ENCODE results near the gene ZFYVE27. TPM values are rescaled to one million over a fixed set of nuclear protein-coding genes. Genes with fewer than 3 reads are reported as not detected.

ZFYVE27 gene
- total and polyA plus RNA-seq, 2 donors (not counting 3 experiments of a cell fraction or from before 2014, with no cell fraction given) = 16.3 to 24.2 TPM

- no peaks in the 10 kb centered on the region for H3K36me3 ChIP-seq (ENCODE audit: control insufficient read depth in 2 of 2, extremely low read depth in 1 of 2, insufficient read depth in 2 of 2, low read length in 2 of 2)
- no peak overlapping the region for H3K9ac ChIP-seq (replicated peaks; ENCODE audit: extremely low read depth, insufficient read depth, low read length)
- H3K9me1 ChIP-seq (replicated peaks; ENCODE audit: control insufficient read depth, extremely low read depth, insufficient read depth, low read length) = no peaks in the 10 kb centered on the region
- no peak for FAIRE-seq
- BruUV-seq (replicated peaks) = no TSS peak
- intact Hi-C loops (cut with micrococcal nuclease) (no loop called here), dilution Hi-C loops (cut with MboI; ENCODE audit: extremely low pct_ligation_motif_present, low sequenced_read_pairs) (no loop called here)
- H3K27ac ChIP-seq (ENCODE audit: insufficient read depth, low read depth, low read length) = no peak overlapping the region
- ChIA-PET POLR2A (no interaction called here), CTCF (interaction anchor here (1.2 to 3.0 kb wide), 4 partner anchors 23 to 277 kb away, joined by 3 to 14 read pairs (median 6); no protein-coding TSS in a partner anchor)
- TF ChIP-seq MAX (IDR thresholded peaks at IDR 0.05; ENCODE audit: insufficient read depth, insufficient read length) = no peak
- TF ChIP-seq FOS (IDR thresholded peaks at IDR 0.05; ENCODE audit: borderline replicate concordance, insufficient read depth, low read length) = no peak
- TF ChIP-seq EZH2 (IDR thresholded peaks at IDR 0.05; ENCODE audit: borderline replicate concordance, low read depth, low read length, severe bottlenecking) = no peak
- TF ChIP-seq POLR2A (IDR thresholded peaks at IDR 0.05; ENCODE audit: low read depth, low read length) = no peak
- no peak for TF ChIP-seq CTCF (IDR thresholded peaks at IDR 0.05; ENCODE audit: extremely low read depth in 1 of 2, insufficient read depth in 1 of 2, low read depth in 1 of 2, low read length in 2 of 2)
- TF ChIP-seq JUN (IDR thresholded peaks at IDR 0.05; ENCODE audit: borderline replicate concordance, insufficient read depth, insufficient read length, low read depth) = no peak
- no peak for TF ChIP-seq MYC (IDR thresholded peaks at IDR 0.05; ENCODE audit: low read depth, low read length)
- TF ChIP-seq GATA2 (IDR thresholded peaks at IDR 0.05; ENCODE audit: insufficient read depth, insufficient read length, low read depth, low read length) = no peak
- TF ChIP-seq POLR2AphosphoS5 (IDR thresholded peaks at IDR 0.05; ENCODE audit: insufficient read depth, low read depth, low read length) = no peak
- no peak overlapping the region for H3K4me3 ChIP-seq (replicated peaks in 1 of 3; ENCODE audit: insufficient read depth in 1 of 3, low read depth in 1 of 3, low read length in 3 of 3)
- H2AFZ ChIP-seq (ENCODE audit: low read depth, low read length) = no peak overlapping the region
- no peaks in the 10 kb centered on the region for H3K9me3 ChIP-seq (replicated peaks; ENCODE audit: control insufficient read depth, insufficient read depth, low read length)
- no peaks in the 10 kb centered on the region for H3K4me1 ChIP-seq (ENCODE audit: control insufficient read depth, extremely low read depth, insufficient read depth, low read length)
- no peaks in the 10 kb centered on the region for H3K79me2 ChIP-seq (ENCODE audit: control insufficient read depth, insufficient read depth, low read length)
- peaks cover 34 to 37% of the 10 kb centered on the region in 2 experiments for H3K27me3 ChIP-seq (ENCODE audit: control insufficient read depth in 2 of 2, insufficient read depth in 2 of 2, low read length in 2 of 2)
- H3K4me2 ChIP-seq (ENCODE audit: insufficient read depth, low read length) = no peak overlapping the region
- DNase-seq (ENCODE audit: low read depth, low spot score) = no peak
- H4K20me1 ChIP-seq (replicated peaks; ENCODE audit: control insufficient read depth, extremely low read depth, insufficient read depth, low read length) = no peaks in the 10 kb centered on the region
These were observed 31.7 kb downstream of the ZFYVE27 start for GRCh38 chr10:97768322-97769315.
